ENCODE data around the gene EPAS1.

DNA sequence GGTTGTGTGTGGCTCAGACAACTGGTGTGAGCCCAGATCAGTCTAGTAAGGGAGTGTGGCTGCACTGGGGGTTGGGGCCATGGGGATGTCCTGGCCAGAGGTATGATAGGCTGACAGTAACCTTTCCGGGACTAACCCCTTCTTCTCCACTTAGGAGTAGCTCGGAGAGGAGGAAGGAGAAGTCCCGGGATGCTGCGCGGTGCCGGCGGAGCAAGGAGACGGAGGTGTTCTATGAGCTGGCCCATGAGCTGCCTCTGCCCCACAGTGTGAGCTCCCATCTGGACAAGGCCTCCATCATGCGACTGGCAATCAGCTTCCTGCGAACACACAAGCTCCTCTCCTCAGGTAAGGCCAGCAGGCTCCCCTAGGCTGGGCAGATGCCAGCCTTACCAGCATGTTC, 49.5 kb downstream of the EPAS1 start:
- TF ChIP-seq, protein P1, sequence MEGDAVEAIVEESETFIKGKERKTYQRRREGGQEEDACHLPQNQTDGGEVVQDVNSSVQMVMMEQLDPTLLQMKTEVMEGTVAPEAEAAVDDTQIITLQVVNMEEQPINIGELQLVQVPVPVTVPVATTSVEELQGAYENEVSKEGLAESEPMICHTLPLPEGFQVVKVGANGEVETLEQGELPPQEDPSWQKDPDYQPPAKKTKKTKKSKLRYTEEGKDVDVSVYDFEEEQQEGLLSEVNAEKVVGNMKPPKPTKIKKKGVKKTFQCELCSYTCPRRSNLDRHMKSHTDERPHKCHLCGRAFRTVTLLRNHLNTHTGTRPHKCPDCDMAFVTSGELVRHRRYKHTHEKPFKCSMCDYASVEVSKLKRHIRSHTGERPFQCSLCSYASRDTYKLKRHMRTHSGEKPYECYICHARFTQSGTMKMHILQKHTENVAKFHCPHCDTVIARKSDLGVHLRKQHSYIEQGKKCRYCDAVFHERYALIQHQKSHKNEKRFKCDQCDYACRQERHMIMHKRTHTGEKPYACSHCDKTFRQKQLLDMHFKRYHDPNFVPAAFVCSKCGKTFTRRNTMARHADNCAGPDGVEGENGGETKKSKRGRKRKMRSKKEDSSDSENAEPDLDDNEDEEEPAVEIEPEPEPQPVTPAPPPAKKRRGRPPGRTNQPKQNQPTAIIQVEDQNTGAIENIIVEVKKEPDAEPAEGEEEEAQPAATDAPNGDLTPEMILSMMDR (IDR thresholded peaks at IDR 0.05) = no peak
- no peak for TF ChIP-seq POLR2A (IDR thresholded peaks at IDR 0.05)

All from testis (tissue), 2 donors.